Measurements from ENCODE around the gene CCDC190. TPM values are rescaled to one million over a fixed set of nuclear protein-coding genes. Genes with fewer than 3 reads are reported as not detected.

CCDC190 gene
- total RNA-seq, 4 donors from 2014 or later = not detected

DNA sequence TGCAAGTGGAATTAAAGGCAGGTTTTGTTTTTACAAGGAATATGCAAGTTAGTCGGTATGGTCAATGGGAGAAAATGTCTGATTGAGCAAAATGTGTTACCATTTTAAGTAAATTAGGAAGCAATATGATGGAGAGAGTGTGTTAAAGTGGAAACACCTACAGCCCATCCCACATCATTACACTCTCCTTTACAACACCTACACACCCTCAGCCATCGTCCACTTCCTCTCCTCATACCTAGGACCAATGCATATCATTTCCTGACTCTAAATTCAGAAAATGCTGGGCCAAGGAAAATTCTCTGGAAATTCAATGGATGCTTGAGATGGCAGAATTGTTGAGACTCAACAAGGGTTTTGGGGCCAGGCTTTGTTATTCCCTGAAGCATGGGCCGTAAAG lies 16.4 kb upstream of the CCDC190 start:
- TF ChIP-seq, protein P1, sequence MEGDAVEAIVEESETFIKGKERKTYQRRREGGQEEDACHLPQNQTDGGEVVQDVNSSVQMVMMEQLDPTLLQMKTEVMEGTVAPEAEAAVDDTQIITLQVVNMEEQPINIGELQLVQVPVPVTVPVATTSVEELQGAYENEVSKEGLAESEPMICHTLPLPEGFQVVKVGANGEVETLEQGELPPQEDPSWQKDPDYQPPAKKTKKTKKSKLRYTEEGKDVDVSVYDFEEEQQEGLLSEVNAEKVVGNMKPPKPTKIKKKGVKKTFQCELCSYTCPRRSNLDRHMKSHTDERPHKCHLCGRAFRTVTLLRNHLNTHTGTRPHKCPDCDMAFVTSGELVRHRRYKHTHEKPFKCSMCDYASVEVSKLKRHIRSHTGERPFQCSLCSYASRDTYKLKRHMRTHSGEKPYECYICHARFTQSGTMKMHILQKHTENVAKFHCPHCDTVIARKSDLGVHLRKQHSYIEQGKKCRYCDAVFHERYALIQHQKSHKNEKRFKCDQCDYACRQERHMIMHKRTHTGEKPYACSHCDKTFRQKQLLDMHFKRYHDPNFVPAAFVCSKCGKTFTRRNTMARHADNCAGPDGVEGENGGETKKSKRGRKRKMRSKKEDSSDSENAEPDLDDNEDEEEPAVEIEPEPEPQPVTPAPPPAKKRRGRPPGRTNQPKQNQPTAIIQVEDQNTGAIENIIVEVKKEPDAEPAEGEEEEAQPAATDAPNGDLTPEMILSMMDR (IDR thresholded peaks at IDR 0.05; ENCODE audit: low read depth) = no peak

DNA sequence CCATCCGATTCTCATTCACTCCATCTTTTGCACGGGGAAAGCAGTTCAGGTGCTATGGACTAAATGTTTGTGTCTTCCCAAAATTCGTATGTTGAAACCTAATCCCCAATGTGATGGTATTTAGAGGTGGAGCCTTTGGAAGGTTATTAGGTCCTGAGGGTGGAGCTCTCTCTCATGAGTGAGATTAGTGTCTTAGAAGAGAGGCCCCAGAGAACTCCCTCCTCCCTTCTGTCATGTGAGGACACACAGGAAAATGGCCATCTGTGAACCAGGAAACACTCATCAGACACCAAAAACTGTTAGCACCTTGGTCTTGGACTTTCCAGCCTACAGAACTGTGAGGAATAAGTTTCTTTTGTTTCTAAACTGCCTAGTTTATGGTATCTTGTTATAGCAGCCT lies 15.8 kb upstream of the CCDC190 start:
- TF ChIP-seq, protein P1 (IDR thresholded peaks at IDR 0.05; ENCODE audit: low read depth) = no peak

DNA sequence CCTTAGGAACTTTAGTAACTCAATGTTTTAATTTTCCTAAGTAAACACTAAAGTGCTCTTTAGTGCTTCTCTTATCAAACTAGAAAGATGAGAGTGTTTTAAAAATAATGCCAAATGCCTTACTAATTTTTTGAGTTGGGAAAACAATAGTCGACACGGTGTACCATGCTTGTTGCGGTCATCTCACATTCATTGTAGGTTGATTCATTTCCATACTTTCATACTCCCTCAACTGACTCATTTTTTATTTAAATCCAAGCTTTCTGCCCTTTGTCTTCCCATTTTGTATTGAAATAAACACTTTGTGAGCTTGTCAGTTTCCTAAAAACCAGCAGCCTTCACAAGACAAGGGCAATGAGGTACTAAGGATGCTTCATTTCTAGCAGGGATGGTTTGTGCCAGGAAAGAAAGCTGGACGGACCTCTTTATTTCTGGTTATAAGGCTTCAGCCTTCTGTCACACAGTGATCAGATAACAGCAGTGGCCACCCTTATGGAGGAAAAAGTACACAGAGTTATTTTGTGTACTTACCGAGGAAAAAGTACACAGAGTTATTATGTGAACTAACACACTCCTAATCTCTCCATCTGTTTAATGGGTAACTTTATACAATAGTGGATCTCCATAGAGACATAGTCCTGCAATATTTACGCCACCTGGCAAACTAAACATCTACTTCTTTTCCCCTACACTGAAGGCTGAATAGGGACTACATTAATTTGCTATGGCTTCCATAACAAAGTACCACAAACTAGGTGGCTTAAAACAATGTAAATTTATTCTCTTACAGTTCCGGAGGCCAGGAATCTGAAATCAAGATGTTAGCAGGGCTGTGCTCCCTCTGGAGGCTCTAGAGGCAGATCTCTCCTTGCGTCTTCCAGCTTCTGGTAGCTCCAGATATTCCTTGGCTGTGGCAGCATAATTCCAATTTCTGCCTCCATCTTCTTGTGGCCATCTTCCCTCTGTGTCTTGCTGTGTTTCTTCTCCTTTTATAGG lies 13.0 kb upstream of the CCDC190 start:
- TF ChIP-seq, protein P1 (IDR thresholded peaks at IDR 0.05; ENCODE audit: low read depth) = no peak

DNA sequence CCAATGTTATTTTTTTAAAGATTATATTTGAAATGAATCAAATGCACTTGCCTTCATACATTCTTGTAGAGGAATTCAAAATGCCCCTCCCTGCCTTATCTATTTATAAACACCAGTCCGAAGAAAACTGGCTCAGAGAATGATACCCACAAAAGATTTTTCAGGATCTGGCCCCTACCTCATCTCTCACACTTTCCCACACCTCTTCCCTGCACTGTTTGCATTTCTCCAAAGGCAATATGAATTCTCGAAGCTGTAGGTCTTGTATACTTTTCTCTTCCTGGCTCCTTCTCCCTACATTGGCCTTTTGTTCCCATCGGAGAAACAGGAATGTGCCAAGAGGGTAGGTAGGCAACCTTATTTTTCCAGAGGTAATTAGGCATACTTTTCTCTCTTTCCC lies 12.0 kb upstream of the CCDC190 start:
- TF ChIP-seq, protein P1 (IDR thresholded peaks at IDR 0.05; ENCODE audit: low read depth) = no peak

DNA sequence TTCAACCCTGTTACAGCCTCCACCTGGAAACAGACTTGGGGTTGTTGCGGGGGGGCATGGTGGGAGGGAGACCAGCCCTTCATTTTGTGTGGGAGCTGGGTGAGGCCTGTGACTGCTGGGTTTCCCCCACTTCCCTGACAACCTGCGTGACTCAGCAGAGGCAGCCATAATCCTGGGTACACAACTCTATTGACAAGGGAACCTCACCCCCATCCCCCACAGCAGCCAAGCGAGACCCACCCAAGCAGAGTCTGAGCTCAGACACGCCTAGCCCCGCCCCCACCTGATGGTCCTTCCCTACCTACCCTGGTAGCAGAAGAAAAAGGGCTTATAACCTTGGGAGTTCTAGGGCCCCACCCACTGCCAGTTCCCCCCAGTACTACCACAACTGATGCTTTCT lies 8.0 kb upstream of the CCDC190 start:
- TF ChIP-seq, protein P1 (IDR thresholded peaks at IDR 0.05; ENCODE audit: low read depth) = no peak

DNA sequence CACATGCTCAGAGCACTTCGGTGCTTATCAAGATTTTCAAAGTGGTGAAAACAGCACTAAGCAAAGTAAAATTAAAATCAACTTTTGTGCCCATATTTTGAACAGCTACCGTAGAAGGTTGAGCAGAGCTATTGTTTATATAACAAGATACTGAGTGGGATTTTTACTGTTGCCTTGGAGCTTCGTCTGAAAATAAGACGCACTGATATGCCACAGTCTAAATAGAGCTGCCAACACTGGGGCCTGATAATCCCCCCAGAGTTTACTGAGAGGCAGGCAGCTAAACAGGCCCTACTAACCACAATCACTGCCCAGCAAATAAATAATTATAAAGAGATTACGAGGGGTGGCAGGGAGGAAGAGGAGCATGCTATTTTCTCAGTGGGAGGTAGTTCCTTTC lies 650 bp upstream of the CCDC190 start:
- TF ChIP-seq, protein P1 (IDR thresholded peaks at IDR 0.05; ENCODE audit: low read depth) = no peak

DNA sequence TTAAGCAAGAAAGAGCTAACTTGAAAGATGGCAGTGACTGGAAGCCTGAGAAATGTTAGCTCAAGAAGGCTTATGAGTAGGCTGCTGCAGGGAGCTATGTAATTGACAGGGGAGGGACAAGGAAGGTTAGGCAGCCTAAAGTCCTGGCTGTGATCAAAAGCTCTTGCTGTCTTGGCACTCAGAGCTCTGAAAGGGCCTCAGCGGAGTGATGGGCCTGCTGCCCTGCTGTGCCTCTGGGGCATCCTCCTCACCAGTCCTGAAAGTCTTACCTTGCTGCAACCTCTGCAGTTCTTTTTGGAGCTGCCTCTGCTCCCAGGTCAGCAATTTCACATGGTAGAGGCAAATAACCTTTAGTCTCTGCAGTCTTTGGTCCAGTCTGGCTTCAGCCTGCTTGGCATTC lies 1.8 kb downstream of the CCDC190 start:
- TF ChIP-seq, protein P1 (IDR thresholded peaks at IDR 0.05; ENCODE audit: low read depth) = no peak
